Left cardiac atrium (tissue), 4 donors: ENCODE measurements around the gene CES5A. TPM values are rescaled to one million over a fixed set of nuclear protein-coding genes. Genes with fewer than 3 reads are reported as not detected.
"Not testable (repeated sequence)": the region's sequence is repeated elsewhere in the genome, so short reads cannot be mapped to it uniquely, and the experiment has no call there.

ENCODE experiments used
- ATAC-seq, 2 donors: fragments of 200-7000 bp; cut with Tn5 transposase; one replicate each; pipeline ENCODE4 v1.9.1; 2020; ENCODE audit warnings: mild to moderate bottlenecking in 2 of 2, moderate library complexity in 2 of 2
- DNase-seq: peaks from one replicate; pipeline ENCODE4 v3.0.0-alpha.2; 2020
- intact Hi-C, 2 donors: fragments of 100-400 bp; cut with DNase I; formaldehyde crosslinking; loops; one replicate each; pipeline versions ENCODE4 v1.14.1 to v1.15.1; 2022 to 2023
- long read RNA-seq: library from polyadenylated mRNA; unstranded; transcript quantifications from one replicate; pipeline ENCODE4 v2.0.0, GENCODE V29; 2021
- total RNA-seq, 2 donors: library from RNA; stranded (reverse); fragmentation: NEBNext Ultra II Directional; extraction: Animal tissue kit (Norgen Biotek cat#: 25700); gene quantifications; one replicate each; pipeline ENCODE4 v1.2.1, GENCODE V29; 2021
- donor health status: DM: no; HTN: yes; CAD: no.
- donor health status: DM: no; HTN: yes; CAD: no; lungs with severe emphysema.
- donor health status: DM: yes; HTN: yes; CAD: no.
- donor health status: Dilated cardiomyopathy.

CES5A gene, protein sequence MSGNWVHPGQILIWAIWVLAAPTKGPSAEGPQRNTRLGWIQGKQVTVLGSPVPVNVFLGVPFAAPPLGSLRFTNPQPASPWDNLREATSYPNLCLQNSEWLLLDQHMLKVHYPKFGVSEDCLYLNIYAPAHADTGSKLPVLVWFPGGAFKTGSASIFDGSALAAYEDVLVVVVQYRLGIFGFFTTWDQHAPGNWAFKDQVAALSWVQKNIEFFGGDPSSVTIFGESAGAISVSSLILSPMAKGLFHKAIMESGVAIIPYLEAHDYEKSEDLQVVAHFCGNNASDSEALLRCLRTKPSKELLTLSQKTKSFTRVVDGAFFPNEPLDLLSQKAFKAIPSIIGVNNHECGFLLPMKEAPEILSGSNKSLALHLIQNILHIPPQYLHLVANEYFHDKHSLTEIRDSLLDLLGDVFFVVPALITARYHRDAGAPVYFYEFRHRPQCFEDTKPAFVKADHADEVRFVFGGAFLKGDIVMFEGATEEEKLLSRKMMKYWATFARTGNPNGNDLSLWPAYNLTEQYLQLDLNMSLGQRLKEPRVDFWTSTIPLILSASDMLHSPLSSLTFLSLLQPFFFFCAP
- total RNA-seq, result under 1 TPM; 0.21 to 0.26 TPM
- long read RNA-seq, result 0 reads

GRCh38 chr16:55875273-55875672 is at the start of gene CES5A:
CES5A (minus strand) TSS chr16:55875373; CDS start chr16:55875221, 152 bp downstream.
- no peak for DNase-seq
- no peak for ATAC-seq
- intact Hi-C loops, result no loop called here

- intact Hi-C loops, result no loop called here
- ATAC-seq (no peak), DNase-seq (no peak)
Measured at GRCh38 chr16:55922662-55923061, 47.5 kb upstream of the CES5A start.

DNA sequence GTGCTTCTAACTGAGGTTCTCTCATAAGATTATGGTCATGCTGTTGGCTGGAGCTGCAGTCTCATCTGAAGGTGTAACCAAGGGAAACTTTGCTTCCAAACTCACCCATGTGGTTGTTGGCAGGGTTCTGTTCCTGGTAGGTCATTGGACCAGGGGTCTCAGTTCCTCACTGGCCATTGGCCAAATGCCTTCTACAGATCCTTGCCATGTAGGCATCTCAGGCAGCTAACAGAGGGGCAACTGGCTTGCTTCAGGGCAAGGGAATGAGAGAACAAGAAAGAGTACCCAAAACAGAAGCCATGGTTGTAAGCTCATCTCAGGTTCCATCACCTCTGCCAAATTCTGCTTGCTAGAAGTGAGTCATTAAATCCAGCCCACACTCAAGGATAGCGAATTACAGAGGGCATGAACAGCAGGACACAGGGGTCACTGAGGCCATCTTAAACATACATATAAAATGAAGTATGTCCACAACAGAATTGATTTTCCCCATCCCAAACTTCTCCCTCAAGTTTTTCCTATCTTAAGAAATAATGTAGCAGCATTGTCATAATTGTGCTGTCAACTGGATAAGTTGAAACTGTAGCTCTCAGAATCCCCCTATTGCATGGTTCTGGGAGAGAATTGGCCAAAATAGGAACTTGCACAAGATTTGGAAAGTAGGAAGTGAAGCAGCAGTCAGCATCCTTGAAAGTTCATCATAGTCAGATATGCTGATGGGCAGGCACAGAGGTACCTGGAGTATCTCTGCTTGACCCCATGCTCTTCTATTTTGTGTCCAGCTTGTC is 42.4 kb upstream of the CES5A start:
- DNase-seq, result no peak
- intact Hi-C loops, result no loop called here
- ATAC-seq, result no peak

DNA sequence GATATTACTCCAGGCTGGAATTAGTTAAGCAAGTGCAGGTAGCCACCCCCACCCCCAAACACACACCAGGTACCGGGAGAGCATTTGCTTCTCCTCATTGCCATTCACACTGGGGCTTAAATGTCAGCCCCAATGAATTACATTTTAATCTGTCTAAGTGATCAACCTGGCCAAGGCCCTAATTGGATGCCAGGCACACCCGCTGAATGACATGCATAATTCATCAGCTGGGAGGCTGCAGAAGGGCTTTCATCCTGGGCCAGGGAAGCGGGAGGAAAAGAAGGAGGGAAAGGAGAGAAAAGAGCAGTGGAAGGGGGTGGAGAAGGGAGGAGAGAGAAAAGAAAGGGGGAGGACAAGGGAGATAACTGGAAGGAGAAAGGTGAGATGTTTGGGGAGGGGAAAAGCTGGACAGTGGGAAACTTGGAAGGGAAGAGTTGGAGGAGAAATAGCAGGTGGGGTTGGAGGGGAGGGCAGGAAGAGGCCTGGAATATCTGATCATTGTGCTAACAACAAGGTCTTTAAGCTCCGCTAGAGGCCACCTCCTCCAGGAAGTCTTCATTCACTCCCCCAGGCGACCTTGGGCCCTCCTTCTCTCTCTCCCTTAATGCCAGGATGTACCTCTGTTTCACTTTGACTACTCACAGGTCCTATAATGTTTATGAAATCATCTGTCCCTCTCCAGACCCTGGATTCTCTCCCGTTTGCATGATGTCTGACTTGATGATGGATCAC is 40.1 kb upstream of the CES5A start:
- intact Hi-C loops, result no loop called here
- ATAC-seq, result no peak
- no peak for DNase-seq

- intact Hi-C loops, result no loop called here
- DNase-seq, result no peak
- peak in 1 of 2 donors; percentile 15 for ATAC-seq
Measured at GRCh38 chr16:55914383-55914782, 39.2 kb upstream of the CES5A start.

- DNase-seq, result no peak
- ATAC-seq, result peak; percentile 17 to 47
- intact Hi-C loops, result no loop called here
Measured at GRCh38 chr16:55913716-55914115, 38.5 kb upstream of the CES5A start.

DNA sequence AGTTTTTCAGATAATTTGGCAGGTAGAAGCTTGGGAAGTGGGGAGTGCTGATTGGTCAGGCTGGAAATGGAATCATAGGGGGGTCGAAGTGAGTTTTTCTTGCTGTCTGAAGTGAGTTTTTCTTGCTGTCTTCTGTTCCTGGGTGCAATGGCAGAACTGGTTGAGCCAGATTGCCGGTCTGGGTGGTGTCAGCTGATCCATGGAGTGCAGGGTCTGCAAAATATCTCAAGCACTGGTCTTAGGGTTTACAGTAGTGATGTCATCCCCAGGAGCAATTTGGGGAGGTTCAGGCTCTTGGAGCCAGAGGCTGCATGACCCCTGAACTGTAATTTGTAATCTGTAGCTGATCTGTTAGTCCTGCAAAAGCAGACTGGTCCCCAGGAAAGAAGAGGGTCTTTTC is 37.9 kb upstream of the CES5A start:
- ATAC-seq, DNase-seq, intact Hi-C loops: not testable (repeated sequence)

GRCh38 chr16:55912022-55912421 is 36.8 kb upstream of the CES5A start:
- peak; percentile 63 for DNase-seq
- intact Hi-C loops, result no loop called here
- peak; percentile 83 to 89 for ATAC-seq

DNA sequence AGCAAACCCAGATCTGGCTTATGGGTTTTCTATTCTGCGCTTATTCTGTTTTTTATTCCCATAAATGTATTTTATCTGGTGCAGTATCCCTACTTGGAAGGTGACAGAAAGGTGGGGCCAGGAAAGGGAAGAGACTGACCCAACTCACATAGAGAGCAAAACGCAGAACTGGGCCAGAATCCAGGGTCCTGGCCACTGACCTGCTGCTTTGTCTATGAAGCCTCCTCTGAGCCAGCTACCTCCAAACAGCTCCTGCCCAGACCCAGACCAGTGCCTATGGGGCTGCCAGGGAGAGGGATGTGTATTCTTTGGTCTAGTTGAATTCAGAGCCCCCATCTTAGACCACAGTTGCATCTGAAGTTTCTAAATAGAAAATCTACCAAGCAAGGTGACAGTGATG is 36.4 kb upstream of the CES5A start:
- ATAC-seq (peak; percentile 6 to 16), DNase-seq (no peak)
- intact Hi-C loops, result no loop called here

GRCh38 chr16:55909876-55910275 is 34.7 kb upstream of the CES5A start:
- intact Hi-C loops, result no loop called here
- DNase-seq, result no peak
- ATAC-seq, result no peak

- intact Hi-C loops, result no loop called here
- no peak for ATAC-seq
- DNase-seq, result no peak
Measured at GRCh38 chr16:55908641-55909040, 33.5 kb upstream of the CES5A start.

- no peak for DNase-seq
- intact Hi-C loops, result no loop called here
- ATAC-seq, result no peak
Measured at GRCh38 chr16:55907661-55908060, 32.5 kb upstream of the CES5A start.

DNA sequence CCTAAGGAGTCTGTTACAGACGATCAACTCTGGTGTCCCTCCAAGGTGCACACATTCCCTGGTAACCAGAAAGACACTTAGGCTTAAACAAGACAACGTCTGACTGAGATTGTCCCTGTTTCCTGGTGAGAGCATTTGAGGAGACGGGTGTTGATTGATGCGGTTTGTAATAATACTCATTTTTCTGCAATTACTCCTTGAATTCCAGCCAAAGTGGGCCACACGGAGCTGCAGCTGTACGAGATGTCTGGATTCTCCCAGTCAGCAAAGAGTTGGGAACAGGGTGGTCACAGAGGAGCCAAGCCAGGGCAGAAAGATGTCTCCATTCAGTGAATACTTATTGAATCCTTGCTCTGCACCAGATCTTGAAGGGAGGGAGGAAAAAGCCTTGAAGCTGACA is 30.9 kb upstream of the CES5A start:
- no peak for DNase-seq
- intact Hi-C loops, result no loop called here
- no peak for ATAC-seq

GRCh38 chr16:55905651-55906050 is 30.5 kb upstream of the CES5A start:
- intact Hi-C loops, result no loop called here
- ATAC-seq, result no peak
- no peak for DNase-seq

DNA sequence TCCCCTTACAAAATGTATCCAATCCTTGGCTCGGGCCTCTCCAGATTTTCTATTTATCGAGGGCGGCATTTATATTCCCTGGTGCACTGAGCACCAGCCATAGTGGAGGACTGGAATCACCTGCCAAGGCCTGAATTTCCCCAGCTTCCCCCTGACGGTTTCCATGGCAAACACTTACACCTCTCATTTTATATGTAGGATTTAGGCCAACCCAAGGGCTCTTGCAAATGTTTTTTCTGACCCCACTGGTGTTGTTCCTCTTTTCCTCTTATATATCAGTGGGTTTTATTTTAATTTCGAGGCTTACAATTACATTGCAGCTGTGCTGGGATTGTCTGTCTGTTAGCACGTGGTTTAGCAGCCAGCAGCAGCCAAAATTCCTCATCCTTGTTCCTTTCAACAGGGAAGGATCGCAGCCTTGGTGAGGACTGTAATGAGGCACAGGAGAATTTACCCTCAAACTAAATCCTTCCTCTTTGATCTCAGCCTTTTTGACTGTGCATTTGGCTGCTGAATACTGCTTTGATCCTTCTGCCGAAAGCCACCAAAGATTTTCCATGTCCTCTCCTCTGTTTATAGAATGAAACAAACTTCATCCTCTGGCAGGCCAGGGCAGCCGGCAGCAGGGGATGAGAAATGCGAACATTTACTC is 26.5 kb upstream of the CES5A start:
- ATAC-seq (no peak), DNase-seq (no peak)
- intact Hi-C loops, result no loop called here

DNA sequence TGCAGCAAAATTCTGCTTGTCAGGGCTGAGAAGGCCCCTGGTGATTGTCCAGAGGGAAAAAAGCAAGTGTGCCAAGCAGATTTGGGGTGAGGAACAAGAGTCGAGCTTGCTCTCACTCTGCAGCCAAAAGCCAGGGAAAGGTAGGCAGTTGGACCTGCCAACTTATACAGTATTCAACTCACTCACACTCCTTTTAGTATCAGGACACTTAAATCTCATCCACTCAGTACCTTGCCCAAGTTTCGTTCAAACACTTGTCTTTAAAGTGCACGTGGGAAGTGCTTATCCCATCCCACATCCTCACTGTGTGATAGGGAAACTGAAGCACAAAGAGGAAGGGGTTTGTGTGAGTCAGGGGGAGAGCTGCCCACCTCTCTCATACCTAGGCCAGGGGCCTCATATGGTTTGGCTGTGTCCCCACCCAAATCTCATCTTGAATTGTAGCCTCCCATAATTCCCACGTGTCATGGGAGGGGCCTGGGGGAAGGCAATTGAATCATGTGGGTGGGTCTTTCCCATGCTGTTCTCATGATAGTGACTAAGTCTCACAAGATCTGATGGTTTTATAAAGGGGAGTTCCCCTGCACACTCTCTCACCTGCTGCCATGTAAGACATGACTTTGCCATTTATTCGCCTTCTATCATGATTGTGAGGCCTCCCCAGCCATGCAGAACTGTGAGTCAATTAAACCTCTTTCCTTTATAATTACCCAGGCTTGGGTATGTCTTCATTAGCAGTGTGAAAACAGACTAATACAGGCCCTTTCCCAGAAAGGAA is 25.6 kb upstream of the CES5A start:
- ATAC-seq (no peak), DNase-seq (no peak)
- intact Hi-C loops, result no loop called here

DNA sequence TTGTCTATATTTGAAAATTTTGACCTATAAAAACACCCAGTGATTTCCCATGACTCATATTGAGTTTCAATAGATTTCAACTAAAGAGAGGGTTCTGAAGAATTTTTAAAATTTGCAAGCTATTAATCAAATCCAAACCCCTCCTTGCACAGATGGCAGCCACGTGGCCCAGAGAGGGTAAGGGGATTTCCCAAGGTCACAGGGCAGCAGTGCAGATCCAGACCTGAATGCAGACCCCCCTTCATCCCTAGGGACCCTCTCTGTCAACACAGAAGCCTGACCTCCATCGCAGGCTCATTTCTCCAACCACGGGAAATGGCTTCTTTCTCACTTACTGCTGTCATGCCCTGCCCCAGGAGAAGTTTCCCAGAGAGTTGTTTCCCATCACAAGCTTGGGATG is 24.7 kb upstream of the CES5A start:
- intact Hi-C loops, result no loop called here
- DNase-seq (no peak), ATAC-seq (no peak)

- DNase-seq (no peak), ATAC-seq (no peak)
- intact Hi-C loops, result no loop called here
Measured at GRCh38 chr16:55898592-55898991, 23.4 kb upstream of the CES5A start.
